ENCODE data around the gene DAPK2. TPM values are rescaled to one million over a fixed set of nuclear protein-coding genes. Genes with fewer than 3 reads are reported as not detected.

Gene DAPK2
- 23.5 and 31.8 TPM in 2 replicates for total RNA-seq

- peak; percentile 60 for TF ChIP-seq CTCF (IDR thresholded peaks at IDR 0.05; ENCODE audit: extremely low read depth, low read depth, low read length)
- H3K36me3 ChIP-seq (ENCODE audit: insufficient read depth, low read length) = no peaks in the 10 kb centered on the region
- peaks cover 6% of the 10 kb centered on the region for H4K20me1 ChIP-seq (ENCODE audit: insufficient read depth, low read length)
- H3K27me3 ChIP-seq (ENCODE audit: insufficient read depth, low read length) = peaks cover 28% of the 10 kb centered on the region
- DNase-seq (ENCODE audit: insufficient read length, low spot score, missing footprints) = peak; percentile 99
- peak within 1 kb of the TSS; percentile 18 for H3K27ac ChIP-seq (ENCODE audit: low read depth, low read length)
- H3K4me2 ChIP-seq (ENCODE audit: insufficient read depth, low read length) = peak within 1 kb of the TSS; percentile 97
- H2AFZ ChIP-seq (ENCODE audit: low read length) = peak within 1 kb of the TSS; percentile 94
- no peaks in the 10 kb centered on the region for H3K9me3 ChIP-seq (ENCODE audit: low read depth, low read length)
- no peaks in the 10 kb centered on the region for H3K79me2 ChIP-seq (ENCODE audit: insufficient read depth, low read length)
- H3K4me3 ChIP-seq (ENCODE audit: insufficient read depth, low read length) = peak within 1 kb of the TSS; percentile 73
- peaks cover 11% of the 10 kb centered on the region for H3K4me1 ChIP-seq (ENCODE audit: insufficient read depth, low read length)
Observed at GRCh38 chr15:64046421-64047153, at the start of gene DAPK2. TSS of gene DAPK2 (minus strand) at chr15:64046485. CDS start at chr15:64040261, 6,224 bp downstream.

GRCh38 chr15:64095431-64095794 lies 49.1 kb upstream of the DAPK2 start:
- H3K4me3 ChIP-seq (ENCODE audit: insufficient read depth, low read length) = peak overlapping the region; percentile 94
- no peak for TF ChIP-seq CTCF (IDR thresholded peaks at IDR 0.05; ENCODE audit: extremely low read depth, low read depth, low read length)

GRCh38 chr15:64093627-64094417 lies 47.5 kb upstream of the DAPK2 start, which contains the start of gene CIAO2A:
TSS of gene CIAO2A (minus strand) at chr15:64093838. CDS start at chr15:64093768, 70 bp downstream.
- Histone ChIP-seq H3K4me2 (ENCODE audit: insufficient read depth, low read length) (peak within 1 kb of the TSS; percentile 95), H3K79me2 (ENCODE audit: insufficient read depth, low read length) (peaks cover 82% of the 10 kb centered on the region)

More at GRCh38 chr15:64095431-64095794, 49.1 kb upstream of the DAPK2 start:
- no peaks in the 10 kb centered on the region for H3K9me3 ChIP-seq (ENCODE audit: low read depth, low read length)
- H3K4me1 ChIP-seq (ENCODE audit: insufficient read depth, low read length) = peaks cover 36% of the 10 kb centered on the region
- H3K27me3 ChIP-seq (ENCODE audit: insufficient read depth, low read length) = no peaks in the 10 kb centered on the region
- H3K36me3 ChIP-seq (ENCODE audit: insufficient read depth, low read length) = no peaks in the 10 kb centered on the region
- H3K27ac ChIP-seq (ENCODE audit: low read depth, low read length) = peak overlapping the region; percentile 34
- DNase-seq (ENCODE audit: insufficient read length, low spot score, missing footprints) = no peak
- H3K79me2 ChIP-seq (ENCODE audit: insufficient read depth, low read length) = peaks cover 83% of the 10 kb centered on the region
- H3K4me2 ChIP-seq (ENCODE audit: insufficient read depth, low read length) = peak overlapping the region; percentile 65
- H2AFZ ChIP-seq (ENCODE audit: low read length) = peak overlapping the region; percentile 89
- peaks cover 36% of the 10 kb centered on the region for H4K20me1 ChIP-seq (ENCODE audit: insufficient read depth, low read length)

More at GRCh38 chr15:64093627-64094417, 47.5 kb upstream of the DAPK2 start, which contains the start of gene CIAO2A:
- Histone ChIP-seq H3K27me3 (ENCODE audit: insufficient read depth, low read length) (no peaks in the 10 kb centered on the region), H3K4me3 (ENCODE audit: insufficient read depth, low read length) (peak within 1 kb of the TSS; percentile 80), H4K20me1 (ENCODE audit: insufficient read depth, low read length) (peaks cover 21% of the 10 kb centered on the region), H3K36me3 (ENCODE audit: insufficient read depth, low read length) (no peaks in the 10 kb centered on the region), H3K27ac (ENCODE audit: low read depth, low read length) (peak within 1 kb of the TSS; percentile 82), H2AFZ (ENCODE audit: low read length) (peak within 1 kb of the TSS; percentile 96), H3K9me3 (ENCODE audit: low read depth, low read length) (no peaks in the 10 kb centered on the region), H3K4me1 (ENCODE audit: insufficient read depth, low read length) (peaks cover 36% of the 10 kb centered on the region)
- peak; percentile 95 for DNase-seq (ENCODE audit: insufficient read length, low spot score, missing footprints)
- TF ChIP-seq CTCF (IDR thresholded peaks at IDR 0.05; ENCODE audit: extremely low read depth, low read depth, low read length) = no peak
